Activated naive CD4-positive, alpha-beta T cell treated with anti-CD3 and anti-CD28 coated beads for 36 hours (primary cell): Measurements from ENCODE around the gene CTNNA2. TPM values are rescaled to one million over a fixed set of nuclear protein-coding genes. Genes with fewer than 3 reads are reported as not detected.

Experiments used
- CTCF ChIA-PET: fragments of 350-600 bp; sonication (Branson Sonifier 250); formaldehyde crosslinking; loops from one replicate; lab custom pipeline; 2021; ENCODE audit warnings: antibody characterized with exemption; lab: Charles Lee
- DNase-seq: peaks from one replicate; pipeline ENCODE4 v3.0.0-alpha.2; 2020
- H3K27ac Mint-ChIP-seq: one replicate; pipeline ENCODE4 v1.8.0; 2021; ENCODE audit warnings: mild to moderate bottlenecking, mixed read lengths
- H3K27me3 Mint-ChIP-seq: one replicate; pipeline ENCODE4 v1.8.0; 2021; ENCODE audit warnings: low read depth, mixed read lengths
- H3K36me3 Mint-ChIP-seq: one replicate; pipeline ENCODE4 v1.8.0; 2021; ENCODE audit warnings: low read depth, mixed read lengths
- H3K4me1 Mint-ChIP-seq: one replicate; pipeline ENCODE4 v1.8.0; 2021; ENCODE audit warnings: low read depth, mixed read lengths
- H3K4me3 Mint-ChIP-seq: one replicate; pipeline ENCODE4 v1.8.0; 2021; ENCODE audit warnings: mild to moderate bottlenecking, moderate library complexity, mixed read lengths
- H3K9me3 Mint-ChIP-seq: one replicate; pipeline ENCODE4 v1.8.0; 2021; ENCODE audit warnings: mixed read lengths
- intact Hi-C: fragments of 100-400 bp; cut with micrococcal nuclease; formaldehyde crosslinking; loops from one replicate; pipeline ENCODE4 v1.15.1; 2023
- total RNA-seq, 2 experiments: library from RNA; stranded (reverse); gene quantifications; one replicate each; pipeline ENCODE4 v1.2.3, GENCODE V29; 2021

Gene CTNNA2
- total RNA-seq, 2 experiments from 2014 or later = not detected

DNA sequence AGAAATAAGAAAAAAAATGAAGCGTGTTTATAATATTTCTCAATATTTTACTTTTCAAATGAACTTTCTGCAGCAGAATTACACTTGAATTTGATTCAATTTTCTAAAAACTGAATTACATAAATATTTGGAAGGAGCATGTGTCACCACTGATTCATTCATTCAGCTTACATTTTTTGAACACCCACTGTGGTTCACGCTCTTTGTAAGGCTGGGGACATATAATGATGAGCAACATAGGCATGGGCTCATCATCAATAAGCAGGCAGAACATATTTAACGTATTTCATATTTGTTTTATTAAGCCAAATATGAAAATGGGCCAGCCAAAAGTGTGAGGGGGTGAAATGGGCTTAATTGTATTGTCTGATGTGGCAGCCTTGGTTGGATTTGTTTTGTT lies 209.1 kb downstream of the CTNNA2 start:
- DNase-seq = no peak
- H3K4me3 Mint-ChIP-seq = no peak overlapping the region
- H3K9me3 Mint-ChIP-seq = peaks cover 5% of the 10 kb centered on the region
- H3K4me1 Mint-ChIP-seq = no peaks in the 10 kb centered on the region
- no peaks in the 10 kb centered on the region for H3K36me3 Mint-ChIP-seq
- CTCF ChIA-PET = no interaction called here
- H3K27ac Mint-ChIP-seq = no peak overlapping the region
- intact Hi-C loops = no loop called here
- no peaks in the 10 kb centered on the region for H3K27me3 Mint-ChIP-seq

DNA sequence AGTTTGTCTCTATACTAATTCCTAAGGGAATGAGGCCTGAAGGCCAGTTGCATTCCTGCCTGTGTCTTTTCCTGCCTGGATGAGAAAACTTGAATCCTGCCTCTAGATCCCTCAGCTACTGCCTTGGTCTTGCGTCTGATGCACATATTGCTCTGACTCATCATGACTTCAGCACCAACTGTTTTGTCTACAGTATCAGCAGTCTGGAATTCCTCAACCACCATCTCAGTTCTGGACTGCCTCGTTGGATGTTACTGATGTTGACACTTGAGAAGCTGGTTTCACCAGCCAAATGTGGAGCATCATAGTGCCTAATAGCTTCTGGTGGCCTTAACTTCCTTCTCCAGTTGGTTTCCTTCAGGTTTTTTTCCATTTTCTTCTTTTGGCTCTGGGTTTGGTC lies 211.0 kb downstream of the CTNNA2 start:
- intact Hi-C loops = no loop called here
- Mint-ChIP-seq H3K27ac (no peak overlapping the region), H3K4me1 (no peaks in the 10 kb centered on the region), H3K9me3 (peaks cover 2% of the 10 kb centered on the region), H3K4me3 (no peak overlapping the region), H3K27me3 (no peaks in the 10 kb centered on the region), H3K36me3 (no peaks in the 10 kb centered on the region)
- no peak for DNase-seq
- CTCF ChIA-PET = no interaction called here

DNA sequence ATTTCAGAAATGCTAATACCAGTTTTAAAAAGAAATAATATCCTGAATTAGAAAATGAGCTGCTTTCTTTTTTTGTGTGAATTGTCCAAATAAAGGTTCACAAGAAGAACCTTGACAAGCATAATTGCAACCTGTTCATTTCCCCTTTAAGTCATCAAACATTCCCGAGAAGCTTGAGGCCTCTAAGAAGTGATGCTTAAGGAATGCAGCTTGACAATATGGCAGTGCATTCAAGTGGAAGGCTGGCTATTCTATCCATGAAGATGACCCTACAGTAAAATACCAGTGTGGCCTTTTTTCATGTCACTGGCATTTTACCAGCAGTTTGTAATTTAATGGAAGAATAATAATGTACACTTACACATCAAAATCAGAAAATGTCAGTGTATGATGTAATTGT lies 216.7 kb downstream of the CTNNA2 start:
- peaks cover 2% of the 10 kb centered on the region for H3K9me3 Mint-ChIP-seq
- DNase-seq = no peak
- H3K4me1 Mint-ChIP-seq = no peaks in the 10 kb centered on the region
- no peak overlapping the region for H3K27ac Mint-ChIP-seq
- intact Hi-C loops = no loop called here
- CTCF ChIA-PET = no interaction called here
- no peaks in the 10 kb centered on the region for H3K36me3 Mint-ChIP-seq
- H3K27me3 Mint-ChIP-seq = no peaks in the 10 kb centered on the region
- no peak overlapping the region for H3K4me3 Mint-ChIP-seq

DNA sequence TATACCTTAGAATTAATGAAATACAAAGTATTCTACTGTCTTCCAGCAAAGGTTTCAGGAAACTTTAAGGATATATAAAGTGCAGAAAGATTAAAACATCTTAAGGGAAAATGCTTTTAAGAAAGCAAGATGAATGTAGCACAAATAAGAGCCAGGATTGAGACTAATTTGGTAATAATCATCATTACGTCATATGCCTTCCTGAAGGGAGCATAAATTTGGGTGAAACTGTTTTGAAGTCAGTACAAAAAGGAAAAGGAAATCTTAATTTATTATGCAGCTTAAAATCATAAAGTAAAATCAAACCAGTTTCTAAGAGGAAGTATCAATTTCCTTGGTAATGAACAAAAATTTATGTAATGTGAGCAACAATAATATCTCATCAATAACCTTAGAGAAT lies 221.7 kb downstream of the CTNNA2 start:
- DNase-seq = no peak
- H3K36me3 Mint-ChIP-seq = no peaks in the 10 kb centered on the region
- no peaks in the 10 kb centered on the region for H3K27me3 Mint-ChIP-seq
- no peak overlapping the region for H3K27ac Mint-ChIP-seq
- H3K9me3 Mint-ChIP-seq = peaks cover 2% of the 10 kb centered on the region
- intact Hi-C loops = no loop called here
- H3K4me3 Mint-ChIP-seq = no peak overlapping the region
- CTCF ChIA-PET = no interaction called here
- H3K4me1 Mint-ChIP-seq = no peaks in the 10 kb centered on the region

DNA sequence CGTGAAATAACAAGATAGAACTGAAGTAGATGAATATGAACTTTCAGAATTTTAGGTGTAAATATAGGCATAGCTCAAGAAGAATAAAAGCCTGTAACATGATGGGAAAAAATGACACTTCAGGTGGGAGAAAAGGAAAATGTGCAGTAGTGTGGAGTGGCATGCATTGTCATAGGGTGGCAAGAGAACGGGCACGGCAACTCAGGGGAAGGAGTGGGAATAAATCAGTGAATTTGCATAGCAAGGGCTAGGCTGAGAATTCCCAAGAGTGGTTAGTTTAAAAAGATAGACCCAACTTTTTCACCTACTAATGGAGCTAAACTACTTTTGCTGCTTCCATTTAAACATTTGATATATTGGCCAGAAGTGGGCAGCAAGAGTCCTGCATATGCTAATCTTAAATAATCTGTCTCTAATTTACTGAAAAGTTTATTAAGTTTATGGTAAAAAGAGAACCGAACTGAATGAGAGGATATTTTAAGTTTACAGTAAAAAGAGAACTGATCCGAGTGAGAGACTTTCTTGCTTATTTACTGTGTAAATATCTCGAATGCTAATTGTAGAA lies 228.1 kb downstream of the CTNNA2 start:
- intact Hi-C loops = no loop called here
- H3K27ac Mint-ChIP-seq = no peak overlapping the region
- no peaks in the 10 kb centered on the region for H3K4me1 Mint-ChIP-seq
- H3K4me3 Mint-ChIP-seq = no peak overlapping the region
- no peaks in the 10 kb centered on the region for H3K36me3 Mint-ChIP-seq
- DNase-seq = no peak
- H3K9me3 Mint-ChIP-seq = peaks cover 3% of the 10 kb centered on the region
- H3K27me3 Mint-ChIP-seq = no peaks in the 10 kb centered on the region
- CTCF ChIA-PET = no interaction called here

DNA sequence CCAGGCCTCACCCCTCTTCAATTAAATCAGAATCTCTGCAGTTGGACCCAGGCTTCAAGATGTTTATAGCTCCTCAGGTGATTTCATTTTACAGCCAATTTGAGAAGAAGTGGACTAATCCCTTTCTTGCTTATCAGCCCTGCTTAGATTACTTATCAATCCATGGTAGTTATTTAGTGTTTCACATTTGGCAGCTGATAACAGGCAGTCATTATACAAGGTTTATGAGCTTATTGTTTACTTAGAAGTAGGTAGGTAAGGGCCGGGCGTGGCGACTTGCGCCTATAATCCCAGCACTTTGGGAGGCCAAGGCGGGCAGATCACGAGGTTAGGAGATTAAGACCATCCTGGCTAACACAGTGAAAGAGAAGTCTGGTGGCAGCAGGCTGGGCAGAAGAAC lies 237.5 kb downstream of the CTNNA2 start:
- DNase-seq = no peak
- Mint-ChIP-seq H3K27me3 (no peaks in the 10 kb centered on the region), H3K4me3 (no peak overlapping the region), H3K9me3 (peaks cover 3% of the 10 kb centered on the region), H3K36me3 (no peaks in the 10 kb centered on the region), H3K27ac (no peak overlapping the region), H3K4me1 (no peaks in the 10 kb centered on the region)
- intact Hi-C loops = no loop called here
- CTCF ChIA-PET = interaction anchor here (0.6 kb wide), 1 partner anchor 83 kb away, joined by 3 read pairs; no protein-coding TSS in a partner anchor

DNA sequence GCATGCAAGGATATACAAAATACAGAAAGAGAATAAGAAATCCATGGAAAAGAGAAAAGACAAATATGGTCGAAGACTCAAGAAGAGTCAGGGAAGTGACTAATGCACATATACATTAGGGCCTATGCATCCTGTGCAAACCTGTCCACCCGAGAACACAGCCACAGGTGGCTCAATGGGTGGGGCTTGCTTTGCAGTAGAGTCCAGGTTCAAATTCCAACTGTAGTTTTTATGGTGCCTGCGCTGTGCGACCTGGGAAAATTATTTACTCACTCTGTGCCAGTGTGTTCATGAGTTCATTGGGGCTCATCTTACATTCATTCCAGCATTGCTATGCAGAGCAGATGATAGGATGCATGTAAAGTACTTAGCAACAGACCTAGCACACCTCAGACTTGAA lies 244.7 kb downstream of the CTNNA2 start:
- intact Hi-C loops = no loop called here
- H3K27ac Mint-ChIP-seq = no peak overlapping the region
- H3K4me1 Mint-ChIP-seq = no peaks in the 10 kb centered on the region
- H3K36me3 Mint-ChIP-seq = no peaks in the 10 kb centered on the region
- no peak overlapping the region for H3K4me3 Mint-ChIP-seq
- no peak for DNase-seq
- H3K9me3 Mint-ChIP-seq = no peaks in the 10 kb centered on the region
- H3K27me3 Mint-ChIP-seq = no peaks in the 10 kb centered on the region
- CTCF ChIA-PET = no interaction called here

DNA sequence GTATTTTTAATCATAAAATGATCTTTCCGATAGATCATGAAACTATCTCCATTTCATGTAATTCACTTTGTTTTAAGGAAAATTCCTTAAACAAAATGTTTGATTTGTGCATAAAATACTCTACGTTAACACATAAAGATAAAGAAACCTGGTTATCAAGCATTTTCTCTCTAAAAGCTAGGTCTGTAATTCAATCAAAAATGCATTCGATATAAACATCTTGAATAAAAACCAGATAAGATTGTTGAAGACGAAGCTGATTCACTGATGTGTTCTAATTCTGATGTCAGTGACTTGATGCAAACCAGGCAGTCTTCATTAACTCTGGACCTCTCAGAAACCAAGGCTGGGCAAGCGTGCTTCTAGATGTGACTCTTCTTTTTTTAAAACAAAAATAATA lies 245.2 kb downstream of the CTNNA2 start:
- no peaks in the 10 kb centered on the region for H3K27me3 Mint-ChIP-seq
- H3K27ac Mint-ChIP-seq = no peak overlapping the region
- H3K4me1 Mint-ChIP-seq = no peaks in the 10 kb centered on the region
- no peak overlapping the region for H3K4me3 Mint-ChIP-seq
- CTCF ChIA-PET = no interaction called here
- intact Hi-C loops = no loop called here
- DNase-seq = no peak
- no peaks in the 10 kb centered on the region for H3K9me3 Mint-ChIP-seq
- no peaks in the 10 kb centered on the region for H3K36me3 Mint-ChIP-seq

DNA sequence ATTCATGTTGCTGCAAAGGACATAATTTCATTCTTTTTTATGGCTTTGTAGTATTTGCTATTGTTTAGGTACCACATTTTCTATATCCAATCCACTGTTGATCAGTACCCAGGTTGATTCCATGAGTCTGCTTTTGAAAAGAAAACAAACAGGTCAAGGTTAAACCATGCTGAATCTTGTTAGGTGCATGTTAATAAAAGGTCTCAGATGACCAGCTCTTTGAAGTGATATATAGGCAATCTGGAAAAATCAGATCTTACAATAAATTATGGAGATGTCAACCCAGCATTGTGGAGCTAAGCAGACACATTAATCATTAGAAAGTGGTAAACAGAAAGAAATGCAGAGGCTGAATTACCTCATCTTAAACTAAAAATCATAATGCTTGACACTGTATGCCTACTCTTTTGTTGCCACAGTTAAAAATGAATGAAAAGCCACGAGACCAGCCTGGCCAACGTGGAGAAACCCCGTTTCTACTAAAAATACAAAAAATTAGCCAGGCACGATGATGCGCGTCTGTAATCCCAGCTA lies 246.0 kb downstream of the CTNNA2 start:
- no peaks in the 10 kb centered on the region for H3K4me1 Mint-ChIP-seq
- CTCF ChIA-PET = interaction anchor here (1.0 kb wide), 1 partner anchor 135 kb away, joined by 10 read pairs; no protein-coding TSS in a partner anchor
- no peak for DNase-seq
- H3K27ac Mint-ChIP-seq = no peak overlapping the region
- no peaks in the 10 kb centered on the region for H3K9me3 Mint-ChIP-seq
- no peak overlapping the region for H3K4me3 Mint-ChIP-seq
- no peaks in the 10 kb centered on the region for H3K36me3 Mint-ChIP-seq
- no peaks in the 10 kb centered on the region for H3K27me3 Mint-ChIP-seq
- intact Hi-C loops = no loop called here

DNA sequence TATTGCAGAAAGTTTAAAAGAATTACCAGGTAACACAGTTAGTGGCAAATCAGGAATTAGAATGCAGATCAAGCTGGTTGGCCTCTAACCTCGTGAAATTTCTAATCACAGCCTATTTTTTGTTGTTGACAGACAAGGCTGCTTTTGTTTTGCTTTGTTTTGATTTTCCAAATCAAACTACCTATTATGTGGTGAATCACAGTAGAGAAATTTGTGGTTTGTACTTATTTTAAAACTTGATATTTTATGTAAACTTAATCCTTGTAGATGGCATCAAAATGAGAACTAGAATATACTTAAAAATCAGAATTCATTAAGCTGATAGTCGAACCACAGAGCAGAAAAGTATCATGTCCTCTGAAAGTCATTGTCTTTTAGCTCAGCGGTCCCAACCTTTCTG lies 258.1 kb downstream of the CTNNA2 start:
- CTCF ChIA-PET = no interaction called here
- H3K9me3 Mint-ChIP-seq = peaks cover 3% of the 10 kb centered on the region
- no peaks in the 10 kb centered on the region for H3K36me3 Mint-ChIP-seq
- DNase-seq = no peak
- no peaks in the 10 kb centered on the region for H3K4me1 Mint-ChIP-seq
- no peak overlapping the region for H3K4me3 Mint-ChIP-seq
- no peaks in the 10 kb centered on the region for H3K27me3 Mint-ChIP-seq
- intact Hi-C loops = no loop called here
- H3K27ac Mint-ChIP-seq = no peak overlapping the region

DNA sequence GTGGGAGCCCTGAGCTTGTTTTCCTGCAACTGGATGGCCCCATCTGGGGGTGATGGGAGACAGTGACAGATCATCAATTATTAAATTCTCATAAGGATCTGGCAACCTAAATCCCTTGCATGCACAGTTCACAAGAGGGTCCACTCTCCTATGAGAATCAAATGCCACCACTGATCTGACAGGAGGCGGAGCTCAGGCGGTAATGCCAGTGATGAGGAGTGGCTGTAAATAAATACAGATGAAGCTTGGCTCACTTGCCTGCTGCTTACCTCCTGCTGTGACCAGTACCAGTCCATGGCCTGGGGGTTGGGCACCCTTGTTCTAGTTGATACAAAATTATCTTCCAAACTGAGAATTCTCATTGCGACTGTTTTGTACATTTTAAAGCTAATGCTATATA lies 258.6 kb downstream of the CTNNA2 start:
- Mint-ChIP-seq H3K27me3 (no peaks in the 10 kb centered on the region), H3K36me3 (no peaks in the 10 kb centered on the region), H3K4me1 (no peaks in the 10 kb centered on the region), H3K9me3 (peaks cover 3% of the 10 kb centered on the region), H3K27ac (no peak overlapping the region), H3K4me3 (no peak overlapping the region)
- CTCF ChIA-PET = no interaction called here
- intact Hi-C loops = no loop called here
- DNase-seq = no peak

DNA sequence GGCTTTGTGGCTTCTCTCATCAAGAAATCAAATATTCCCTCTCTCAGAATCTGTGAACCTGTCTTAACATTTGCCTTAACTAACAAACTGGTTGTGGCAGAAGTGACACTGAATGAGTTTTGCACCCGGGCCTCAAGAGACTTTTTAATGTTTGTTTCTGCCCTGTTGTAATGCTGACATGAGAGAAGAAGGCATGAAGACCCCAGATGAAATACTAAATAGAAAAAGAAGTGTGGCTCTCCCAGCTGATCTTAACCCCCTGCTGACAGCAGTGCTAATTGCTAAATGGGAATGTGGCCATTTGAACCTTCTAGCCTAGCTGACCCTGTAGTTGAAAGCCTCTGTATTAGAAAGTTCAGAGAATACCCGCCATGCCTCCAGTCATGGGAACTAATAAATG lies 261.2 kb downstream of the CTNNA2 start:
- Mint-ChIP-seq H3K4me1 (no peaks in the 10 kb centered on the region), H3K9me3 (no peaks in the 10 kb centered on the region), H3K4me3 (no peak overlapping the region), H3K36me3 (no peaks in the 10 kb centered on the region), H3K27ac (no peak overlapping the region), H3K27me3 (no peaks in the 10 kb centered on the region)
- intact Hi-C loops = no loop called here
- CTCF ChIA-PET = no interaction called here
- no peak for DNase-seq

DNA sequence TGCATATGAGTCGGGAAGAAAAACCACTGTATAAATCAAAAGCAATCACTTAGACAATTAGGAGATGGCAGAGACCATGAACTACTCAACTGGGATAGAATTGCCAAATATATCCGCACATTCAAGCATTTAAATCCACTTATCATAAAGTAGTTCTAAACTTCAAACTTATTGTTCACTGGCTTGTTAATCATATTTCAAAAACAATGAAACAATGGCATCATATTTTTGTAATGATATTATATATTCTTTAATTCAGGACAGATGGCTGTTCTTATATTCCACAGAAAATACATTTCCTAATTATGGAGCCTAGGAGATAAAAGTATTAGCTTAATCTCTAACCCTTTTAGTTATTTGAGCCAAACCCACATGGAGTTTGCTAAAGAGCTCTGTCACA lies 263.6 kb downstream of the CTNNA2 start:
- Mint-ChIP-seq H3K4me1 (no peaks in the 10 kb centered on the region), H3K4me3 (no peak overlapping the region), H3K27me3 (no peaks in the 10 kb centered on the region), H3K9me3 (no peaks in the 10 kb centered on the region), H3K27ac (no peak overlapping the region), H3K36me3 (no peaks in the 10 kb centered on the region)
- CTCF ChIA-PET = no interaction called here
- intact Hi-C loops = no loop called here
- DNase-seq = no peak
